Measurements from ENCODE around the gene AANAT. TPM values are rescaled to one million over a fixed set of nuclear protein-coding genes. Genes with fewer than 3 reads are reported as not detected.

AANAT gene
- total and polyA plus RNA-seq, 2 donors (not counting 3 experiments of a cell fraction or from before 2014, with no cell fraction given) = not detected

DNA sequence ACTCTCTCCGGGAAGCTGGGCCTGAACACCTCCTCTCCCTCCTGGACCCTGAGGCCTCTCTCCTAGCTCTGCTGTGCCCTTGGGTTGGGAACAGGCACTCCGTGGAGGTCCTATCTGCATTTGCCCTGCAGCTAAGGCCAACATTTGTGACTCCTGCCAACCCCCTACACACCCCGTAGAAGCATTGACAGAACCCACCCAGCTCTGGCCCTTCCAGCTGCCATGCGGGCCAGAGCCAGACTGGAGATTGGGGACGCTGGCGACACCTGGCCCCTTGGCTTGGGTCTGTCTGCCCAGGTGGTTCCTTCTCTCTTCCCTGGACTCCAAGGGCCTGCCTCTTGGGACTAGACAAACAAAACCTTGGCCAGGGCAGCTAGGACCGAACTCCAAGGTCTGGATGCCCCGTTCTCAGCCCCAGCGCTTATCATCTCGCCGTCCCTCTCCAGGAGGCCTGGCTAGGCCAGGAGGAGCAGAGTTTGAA, 34.5 kb downstream of the AANAT start:
- no peaks in the 10 kb centered on the region for H3K9me1 ChIP-seq (replicated peaks; ENCODE audit: control insufficient read depth, extremely low read depth, insufficient read depth, low read length)
- BruUV-seq (replicated peaks) = no TSS peak
- intact Hi-C loops (cut with micrococcal nuclease) (loop anchor here (1.0 to 10.0 kb wide), 3 partner anchors 9 to 187 kb away; no protein-coding TSS in a partner anchor), dilution Hi-C loops (cut with MboI; ENCODE audit: extremely low pct_ligation_motif_present, low sequenced_read_pairs) (no loop called here)
- peaks cover 19% of the 10 kb centered on the region for H3K79me2 ChIP-seq (ENCODE audit: control insufficient read depth, insufficient read depth, low read length)
- peak overlapping the region; percentile 91 for H2AFZ ChIP-seq (ENCODE audit: low read depth, low read length)
- no peak for TF ChIP-seq EZH2 (IDR thresholded peaks at IDR 0.05; ENCODE audit: borderline replicate concordance, low read depth, low read length, severe bottlenecking)
- no peak for TF ChIP-seq FOS (IDR thresholded peaks at IDR 0.05; ENCODE audit: borderline replicate concordance, insufficient read depth, low read length)
- TF ChIP-seq JUN (IDR thresholded peaks at IDR 0.05; ENCODE audit: borderline replicate concordance, insufficient read depth, insufficient read length, low read depth) = no peak
- TF ChIP-seq, protein P1, sequence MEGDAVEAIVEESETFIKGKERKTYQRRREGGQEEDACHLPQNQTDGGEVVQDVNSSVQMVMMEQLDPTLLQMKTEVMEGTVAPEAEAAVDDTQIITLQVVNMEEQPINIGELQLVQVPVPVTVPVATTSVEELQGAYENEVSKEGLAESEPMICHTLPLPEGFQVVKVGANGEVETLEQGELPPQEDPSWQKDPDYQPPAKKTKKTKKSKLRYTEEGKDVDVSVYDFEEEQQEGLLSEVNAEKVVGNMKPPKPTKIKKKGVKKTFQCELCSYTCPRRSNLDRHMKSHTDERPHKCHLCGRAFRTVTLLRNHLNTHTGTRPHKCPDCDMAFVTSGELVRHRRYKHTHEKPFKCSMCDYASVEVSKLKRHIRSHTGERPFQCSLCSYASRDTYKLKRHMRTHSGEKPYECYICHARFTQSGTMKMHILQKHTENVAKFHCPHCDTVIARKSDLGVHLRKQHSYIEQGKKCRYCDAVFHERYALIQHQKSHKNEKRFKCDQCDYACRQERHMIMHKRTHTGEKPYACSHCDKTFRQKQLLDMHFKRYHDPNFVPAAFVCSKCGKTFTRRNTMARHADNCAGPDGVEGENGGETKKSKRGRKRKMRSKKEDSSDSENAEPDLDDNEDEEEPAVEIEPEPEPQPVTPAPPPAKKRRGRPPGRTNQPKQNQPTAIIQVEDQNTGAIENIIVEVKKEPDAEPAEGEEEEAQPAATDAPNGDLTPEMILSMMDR (IDR thresholded peaks at IDR 0.05; ENCODE audit: extremely low read depth in 1 of 2, insufficient read depth in 1 of 2, low read depth in 1 of 2, low read length in 2 of 2) = no peak
- TF ChIP-seq, protein P2, sequence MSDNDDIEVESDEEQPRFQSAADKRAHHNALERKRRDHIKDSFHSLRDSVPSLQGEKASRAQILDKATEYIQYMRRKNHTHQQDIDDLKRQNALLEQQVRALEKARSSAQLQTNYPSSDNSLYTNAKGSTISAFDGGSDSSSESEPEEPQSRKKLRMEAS (IDR thresholded peaks at IDR 0.05; ENCODE audit: insufficient read depth, insufficient read length) = no peak
- TF ChIP-seq MYC (IDR thresholded peaks at IDR 0.05; ENCODE audit: low read depth, low read length) = no peak
- no peak for TF ChIP-seq GATA2 (IDR thresholded peaks at IDR 0.05; ENCODE audit: insufficient read depth, insufficient read length, low read depth, low read length)
- no peak for TF ChIP-seq POLR2AphosphoS5 (IDR thresholded peaks at IDR 0.05; ENCODE audit: insufficient read depth, low read depth, low read length)
- no peak for TF ChIP-seq POLR2A (IDR thresholded peaks at IDR 0.05; ENCODE audit: low read depth, low read length)
- no peaks in the 10 kb centered on the region for H3K27me3 ChIP-seq (ENCODE audit: control insufficient read depth in 2 of 2, insufficient read depth in 2 of 2, low read length in 2 of 2)
- no peaks in the 10 kb centered on the region for H3K9me3 ChIP-seq (replicated peaks; ENCODE audit: control insufficient read depth, insufficient read depth, low read length)
- peak overlapping the region in 2 of 3 experiments; percentile 56 to 72 for H3K4me3 ChIP-seq (replicated peaks in 1 of 3; ENCODE audit: insufficient read depth in 1 of 3, low read depth in 1 of 3, low read length in 3 of 3)
- ChIA-PET POLR2A (interaction anchor here (0.6 kb wide), 1 partner anchor 159 kb away, joined by 6 read pairs; no protein-coding TSS in a partner anchor), CTCF (interaction anchor here (0.5 to 2.4 kb wide), 6 partner anchors 9 to 1842 kb away, joined by 3 to 17 read pairs (median 6); no protein-coding TSS in a partner anchor)
- FAIRE-seq (no peak), DNase-seq (ENCODE audit: low read depth, low spot score) (no peak)
- H3K9ac ChIP-seq (replicated peaks; ENCODE audit: extremely low read depth, insufficient read depth, low read length) = no peak overlapping the region
- H3K27ac ChIP-seq (ENCODE audit: insufficient read depth, low read depth, low read length) = peak overlapping the region; percentile 48
- H3K4me2 ChIP-seq (ENCODE audit: insufficient read depth, low read length) = peak overlapping the region; percentile 78
- H3K4me1 ChIP-seq (ENCODE audit: control insufficient read depth, extremely low read depth, insufficient read depth, low read length) = peaks cover 36% of the 10 kb centered on the region
- H3K36me3 ChIP-seq (ENCODE audit: control insufficient read depth in 2 of 2, extremely low read depth in 1 of 2, insufficient read depth in 2 of 2, low read length in 2 of 2) = no peaks in the 10 kb centered on the region
- H4K20me1 ChIP-seq (replicated peaks; ENCODE audit: control insufficient read depth, extremely low read depth, insufficient read depth, low read length) = no peaks in the 10 kb centered on the region

Measured in endothelial cell of umbilical vein (primary cell).